Measurements from ENCODE around the gene COX7A2L.

The COX7A2L gene

DNA sequence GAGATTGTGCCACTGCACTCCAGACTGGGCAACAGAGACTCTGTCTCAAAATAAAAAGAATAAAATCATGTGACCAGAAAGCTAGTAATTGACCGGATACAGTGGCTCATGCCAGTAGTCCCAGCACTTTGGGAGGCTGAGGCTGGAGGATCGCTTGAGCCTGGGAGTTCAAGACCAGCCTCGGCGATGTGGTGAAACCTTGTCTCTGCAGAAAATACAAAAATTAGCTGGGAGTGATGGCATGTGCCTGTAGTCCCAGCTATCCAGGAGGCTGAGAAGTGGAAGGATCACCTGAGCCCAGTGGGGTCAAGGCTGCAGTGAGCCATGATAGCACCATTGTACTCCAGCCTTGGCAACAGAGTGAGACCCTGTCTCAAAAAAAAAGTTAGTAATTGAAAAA, 36.8 kb downstream of the COX7A2L start:
- DNase-seq (ENCODE audit: insufficient read length, low spot score) (no peak), FAIRE-seq (no peak)
- TF ChIP-seq TAF1 (IDR thresholded peaks at IDR 0.05; ENCODE audit: low read depth, low read length): no peak

DNA sequence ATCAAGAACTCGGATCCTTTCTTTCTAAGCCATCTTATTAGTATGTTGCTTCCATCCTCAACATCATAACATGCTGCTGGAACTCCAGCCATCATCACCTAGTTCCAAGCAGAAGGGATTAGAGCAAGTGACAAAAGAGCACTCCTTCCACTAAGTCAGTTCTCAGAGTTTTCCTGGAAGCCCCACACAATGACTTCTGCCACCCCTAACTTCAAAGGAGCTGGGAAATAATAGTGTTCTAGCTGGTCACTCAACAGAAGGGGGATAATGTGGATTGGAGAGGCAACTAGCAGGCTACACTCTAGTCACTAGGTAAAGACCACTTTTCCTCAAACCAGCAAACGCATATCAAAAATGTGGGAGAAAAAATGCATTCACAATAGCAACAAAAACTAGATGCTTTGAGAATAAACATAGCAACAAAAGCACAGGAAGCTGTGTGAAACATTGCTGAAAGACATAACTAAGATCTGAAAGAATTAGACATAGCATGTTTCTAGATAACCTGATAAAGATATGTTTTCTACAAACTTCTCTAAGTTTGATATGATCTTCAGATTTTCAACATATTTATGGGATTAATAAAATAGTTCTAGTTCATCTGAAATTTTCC, 39.5 kb downstream of the COX7A2L start:
- DNase-seq (ENCODE audit: insufficient read length, low spot score) (no peak), FAIRE-seq (no peak)
- no peak for TF ChIP-seq TAF1 (IDR thresholded peaks at IDR 0.05; ENCODE audit: low read depth, low read length)
- no peak for TF ChIP-seq POLR2A (IDR thresholded peaks at IDR 0.05; ENCODE audit: low read depth, low read length)
- no peak for TF ChIP-seq SPI1 (IDR thresholded peaks at IDR 0.05; ENCODE audit: low read depth, low read length)
- no peak for TF ChIP-seq POLR2AphosphoS5 (IDR thresholded peaks at IDR 0.05; ENCODE audit: low read depth, low read length)
- TF ChIP-seq PAX5 (IDR thresholded peaks at IDR 0.05; ENCODE audit: insufficient read depth, low read length, severe bottlenecking): no peak
- TF ChIP-seq POU2F2 (IDR thresholded peaks at IDR 0.05; ENCODE audit: low read depth, low read length): no peak

DNA sequence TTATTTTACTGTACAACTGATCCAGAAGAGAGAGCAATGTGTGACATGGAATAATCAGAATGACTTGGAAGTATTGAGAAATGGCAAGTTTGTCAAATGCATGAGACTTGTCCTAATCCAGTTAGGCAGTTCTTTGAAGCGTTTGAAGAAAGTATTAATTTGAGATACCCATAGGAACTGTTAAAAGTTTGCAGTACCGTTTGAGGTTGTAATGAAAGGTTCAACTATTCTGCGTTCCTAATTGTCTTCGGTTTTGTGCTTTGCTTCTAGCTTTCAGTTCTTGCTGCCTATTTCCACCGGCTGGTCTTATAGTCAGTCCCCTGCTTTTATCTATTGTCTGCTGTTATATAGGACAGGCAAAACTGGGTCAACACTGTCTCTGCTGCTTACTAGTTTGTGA, 41.8 kb downstream of the COX7A2L start:
- DNase-seq (ENCODE audit: insufficient read length, low spot score) (no peak), FAIRE-seq (no peak)
- TF ChIP-seq TAF1 (IDR thresholded peaks at IDR 0.05; ENCODE audit: low read depth, low read length) (no peak), POLR2A (IDR thresholded peaks at IDR 0.05; ENCODE audit: low read depth, low read length) (no peak), POU2F2 (IDR thresholded peaks at IDR 0.05; ENCODE audit: low read depth, low read length) (no peak), PAX5 (IDR thresholded peaks at IDR 0.05; ENCODE audit: insufficient read depth, low read length, severe bottlenecking) (no peak), SPI1 (IDR thresholded peaks at IDR 0.05; ENCODE audit: low read depth, low read length) (no peak), POLR2AphosphoS5 (IDR thresholded peaks at IDR 0.05; ENCODE audit: low read depth, low read length) (no peak)

DNA sequence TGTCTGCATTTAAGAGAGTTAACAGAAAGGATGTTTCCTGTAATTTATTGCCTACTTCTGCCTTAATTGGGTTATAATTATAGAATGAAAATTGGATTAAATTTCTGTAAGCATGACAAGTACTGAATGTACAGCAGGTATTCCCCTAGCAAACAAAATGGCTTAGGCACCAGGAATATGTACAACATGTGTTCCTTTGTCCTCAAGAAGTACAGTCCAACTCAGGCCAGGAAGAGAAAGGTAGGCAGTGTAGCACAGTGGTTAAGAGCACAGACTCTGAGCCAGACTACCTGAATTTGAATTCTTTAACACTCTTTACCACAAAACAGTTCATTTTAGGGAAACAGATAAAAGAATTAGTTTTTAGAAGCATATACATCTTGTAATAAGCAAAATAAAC, 43.1 kb downstream of the COX7A2L start:
- no peak for TF ChIP-seq POU2F2 (IDR thresholded peaks at IDR 0.05; ENCODE audit: low read depth, low read length)
- TF ChIP-seq TAF1 (IDR thresholded peaks at IDR 0.05; ENCODE audit: low read depth, low read length): no peak
- no peak for TF ChIP-seq PAX5 (IDR thresholded peaks at IDR 0.05; ENCODE audit: insufficient read depth, low read length, severe bottlenecking)
- TF ChIP-seq POLR2A (IDR thresholded peaks at IDR 0.05; ENCODE audit: low read depth, low read length): no peak
- no peak for TF ChIP-seq SPI1 (IDR thresholded peaks at IDR 0.05; ENCODE audit: low read depth, low read length)
- TF ChIP-seq POLR2AphosphoS5 (IDR thresholded peaks at IDR 0.05; ENCODE audit: low read depth, low read length): no peak
- FAIRE-seq: no peak
- no peak for DNase-seq (ENCODE audit: insufficient read length, low spot score)

DNA sequence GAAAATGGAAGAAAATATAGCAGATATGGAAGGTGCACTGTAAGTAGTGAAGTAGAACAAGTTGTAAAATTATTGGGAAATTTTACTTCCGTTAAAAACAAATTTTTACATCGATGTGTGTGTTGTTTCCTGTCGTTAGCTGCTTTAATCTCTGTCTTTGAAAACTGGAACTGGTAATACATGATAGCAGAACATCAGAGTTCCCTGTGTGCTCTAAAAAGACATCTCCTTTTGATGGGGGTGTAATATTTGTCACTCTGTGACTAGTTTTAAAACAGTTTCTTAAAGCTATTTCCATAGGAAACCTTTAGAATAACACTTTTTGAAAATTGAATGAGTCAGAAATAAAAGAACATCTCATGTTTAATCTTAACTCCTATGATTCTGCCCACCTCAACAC, 43.5 kb downstream of the COX7A2L start:
- DNase-seq (ENCODE audit: insufficient read length, low spot score): no peak
- no peak for TF ChIP-seq TAF1 (IDR thresholded peaks at IDR 0.05; ENCODE audit: low read depth, low read length)
- TF ChIP-seq POLR2AphosphoS5 (IDR thresholded peaks at IDR 0.05; ENCODE audit: low read depth, low read length): no peak
- TF ChIP-seq SPI1 (IDR thresholded peaks at IDR 0.05; ENCODE audit: low read depth, low read length): no peak
- TF ChIP-seq PAX5 (IDR thresholded peaks at IDR 0.05; ENCODE audit: insufficient read depth, low read length, severe bottlenecking): no peak
- TF ChIP-seq POLR2A (IDR thresholded peaks at IDR 0.05; ENCODE audit: low read depth, low read length): no peak
- no peak for TF ChIP-seq POU2F2 (IDR thresholded peaks at IDR 0.05; ENCODE audit: low read depth, low read length)
- FAIRE-seq: no peak

DNA sequence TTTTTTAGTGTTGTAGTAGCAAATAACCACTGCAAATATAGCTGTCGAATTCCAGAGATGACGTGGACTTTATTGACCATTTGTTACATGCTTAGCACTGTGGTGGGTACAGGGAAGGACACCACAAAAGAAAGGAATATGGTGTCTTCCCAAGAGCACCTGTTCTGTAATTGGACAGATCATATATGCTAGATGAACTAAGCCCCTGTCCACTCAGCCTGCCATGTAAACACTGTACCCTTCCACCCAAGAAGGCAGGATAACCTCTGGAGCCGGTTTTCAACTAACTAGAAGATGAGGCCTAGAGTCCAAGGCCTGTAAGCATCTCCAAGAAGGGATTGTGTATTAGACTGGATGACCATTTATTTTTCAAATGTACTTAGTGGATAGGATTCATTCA, 44.1 kb downstream of the COX7A2L start:
- TF ChIP-seq POLR2A (IDR thresholded peaks at IDR 0.05; ENCODE audit: low read depth, low read length) (no peak), POLR2AphosphoS5 (IDR thresholded peaks at IDR 0.05; ENCODE audit: low read depth, low read length) (no peak), TAF1 (IDR thresholded peaks at IDR 0.05; ENCODE audit: low read depth, low read length) (no peak), SPI1 (IDR thresholded peaks at IDR 0.05; ENCODE audit: low read depth, low read length) (no peak), POU2F2 (IDR thresholded peaks at IDR 0.05; ENCODE audit: low read depth, low read length) (no peak), PAX5 (IDR thresholded peaks at IDR 0.05; ENCODE audit: insufficient read depth, low read length, severe bottlenecking) (no peak)
- FAIRE-seq: no peak
- DNase-seq (ENCODE audit: insufficient read length, low spot score): no peak

DNA sequence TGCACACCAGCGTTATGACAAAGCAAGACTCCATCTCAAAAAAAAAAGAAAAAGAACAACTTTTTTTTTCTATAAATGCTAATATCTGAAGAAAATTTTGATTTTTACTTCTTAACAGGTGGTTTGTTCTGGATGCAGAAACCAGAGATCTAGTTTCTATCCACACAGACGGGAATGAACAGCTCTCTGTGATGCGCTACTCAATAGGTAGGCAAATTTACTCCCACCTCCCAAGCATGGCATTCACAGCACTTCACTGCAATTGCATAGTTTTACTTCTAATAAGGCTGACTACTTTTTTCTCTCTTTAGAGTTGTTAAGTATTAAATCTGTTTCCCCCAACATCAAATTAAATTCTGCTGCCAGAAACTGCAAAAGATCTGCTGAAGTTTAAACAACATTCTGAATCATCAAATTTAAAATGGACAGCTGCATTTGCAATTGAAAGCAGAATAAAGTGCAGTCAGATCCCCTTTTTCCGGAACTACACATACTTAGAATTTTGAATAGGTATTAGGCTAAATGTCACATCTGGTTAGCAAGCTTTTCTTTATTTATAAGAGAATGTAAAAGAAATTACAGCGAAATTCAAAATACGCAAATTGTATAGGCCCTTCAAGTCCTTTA, 45.1 kb downstream of the COX7A2L start:
- FAIRE-seq: no peak
- TF ChIP-seq SPI1 (IDR thresholded peaks at IDR 0.05; ENCODE audit: low read depth, low read length) (no peak), POLR2AphosphoS5 (IDR thresholded peaks at IDR 0.05; ENCODE audit: low read depth, low read length) (no peak), PAX5 (IDR thresholded peaks at IDR 0.05; ENCODE audit: insufficient read depth, low read length, severe bottlenecking) (no peak), POLR2A (IDR thresholded peaks at IDR 0.05; ENCODE audit: low read depth, low read length) (no peak), POU2F2 (IDR thresholded peaks at IDR 0.05; ENCODE audit: low read depth, low read length) (no peak), TAF1 (IDR thresholded peaks at IDR 0.05; ENCODE audit: low read depth, low read length) (no peak)
- no peak for DNase-seq (ENCODE audit: insufficient read length, low spot score)

DNA sequence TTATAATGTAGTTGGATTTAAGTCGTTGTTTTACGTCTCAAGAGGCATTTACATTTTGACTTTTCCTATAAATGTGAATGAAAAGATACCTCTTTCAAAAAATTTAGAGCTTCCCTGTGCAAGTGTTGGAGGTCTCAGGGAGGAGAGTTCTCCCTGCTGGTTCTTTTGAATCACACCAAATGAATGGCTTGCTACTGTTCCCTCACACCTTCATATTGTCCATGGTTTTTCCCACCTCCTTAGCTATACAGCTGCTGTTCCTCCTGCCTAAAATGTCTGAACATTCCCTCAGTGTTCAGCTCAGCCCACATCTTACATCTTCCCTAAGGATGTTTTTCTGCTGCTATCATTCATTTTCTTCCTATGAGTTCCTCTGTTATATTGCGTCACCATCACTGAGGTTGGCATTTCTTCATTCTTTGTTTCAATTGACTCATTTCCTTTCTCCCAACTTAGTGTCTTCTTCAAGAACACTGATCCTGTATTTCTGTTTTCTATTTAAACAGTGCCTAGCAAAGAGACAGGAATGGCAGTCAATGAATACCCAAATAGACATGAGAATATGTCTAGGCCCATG, 46.0 kb downstream of the COX7A2L start:
- DNase-seq (ENCODE audit: insufficient read length, low spot score) (no peak), FAIRE-seq (no peak)
- no peak for TF ChIP-seq POLR2A (IDR thresholded peaks at IDR 0.05; ENCODE audit: low read depth, low read length)
- no peak for TF ChIP-seq POLR2AphosphoS5 (IDR thresholded peaks at IDR 0.05; ENCODE audit: low read depth, low read length)
- no peak for TF ChIP-seq TAF1 (IDR thresholded peaks at IDR 0.05; ENCODE audit: low read depth, low read length)
- no peak for TF ChIP-seq SPI1 (IDR thresholded peaks at IDR 0.05; ENCODE audit: low read depth, low read length)
- no peak for TF ChIP-seq POU2F2 (IDR thresholded peaks at IDR 0.05; ENCODE audit: low read depth, low read length)
- TF ChIP-seq PAX5 (IDR thresholded peaks at IDR 0.05; ENCODE audit: insufficient read depth, low read length, severe bottlenecking): no peak

DNA sequence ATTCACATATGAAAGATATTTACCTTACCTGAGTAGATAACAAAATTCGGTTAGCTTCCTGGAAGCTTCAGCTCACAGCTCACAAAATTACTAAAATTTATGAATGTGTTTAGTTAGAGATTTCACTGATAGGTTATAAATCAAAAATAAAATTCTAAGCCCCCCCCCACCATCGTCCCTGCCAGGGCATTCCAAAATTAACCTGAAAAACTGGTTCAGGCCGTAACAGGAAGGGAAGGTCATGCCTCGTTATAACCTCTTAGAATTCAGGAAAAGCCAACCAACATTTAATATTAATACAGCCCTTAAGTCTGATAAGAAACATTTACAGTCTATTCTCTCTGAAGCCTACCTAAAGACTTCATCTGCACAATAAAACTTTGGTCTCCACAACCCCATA, 48.9 kb downstream of the COX7A2L start:
- DNase-seq (ENCODE audit: insufficient read length, low spot score): no peak
- TF ChIP-seq POLR2AphosphoS5 (IDR thresholded peaks at IDR 0.05; ENCODE audit: low read depth, low read length): no peak
- TF ChIP-seq POU2F2 (IDR thresholded peaks at IDR 0.05; ENCODE audit: low read depth, low read length): no peak
- no peak for TF ChIP-seq POLR2A (IDR thresholded peaks at IDR 0.05; ENCODE audit: low read depth, low read length)
- no peak for TF ChIP-seq TAF1 (IDR thresholded peaks at IDR 0.05; ENCODE audit: low read depth, low read length)
- TF ChIP-seq SPI1 (IDR thresholded peaks at IDR 0.05; ENCODE audit: low read depth, low read length): no peak
- TF ChIP-seq PAX5 (IDR thresholded peaks at IDR 0.05; ENCODE audit: insufficient read depth, low read length, severe bottlenecking): no peak
- FAIRE-seq: no peak

Measured in GM12891 (cell line).